Tibial artery (tissue), 4 donors: ENCODE measurements around the gene KLB.
"Not testable (repeated sequence)": the region's sequence is repeated elsewhere in the genome, so short reads cannot be mapped to it uniquely, and the experiment has no call there.

ENCODE experiments used
- DNase-seq, 2 donors: peaks; one replicate each; pipeline ENCODE4 v3.0.0-alpha.2; 2019
- H3K27ac ChIP-seq, 2 donors: fragments of 200-600 bp; sonication (generic) in 1 of 2; 1 replicate in 1 of 2; 2 replicates in 1 of 2; pipeline ENCODE4 v1.5.1; 2018 to 2019; ENCODE audit warnings: mild to moderate bottlenecking in 1 of 2
- H3K27me3 ChIP-seq, 2 donors: fragments of 200-600 bp; sonication (generic) in 1 of 2; one replicate each; pipeline versions ENCODE4 v1.5.1 to v1.6.0; 2016 to 2019
- H3K36me3 ChIP-seq, 3 donors: fragments of 200-600 bp; sonication (generic) in 2 of 3; one replicate each; pipeline ENCODE4 v1.5.1; 2016 to 2019; ENCODE audit warnings: mild to moderate bottlenecking in 2 of 3
- H3K4me1 ChIP-seq, 4 donors: fragments of 200-600 bp; sonication (generic) in 2 of 4; 1 replicate in 3 of 4; 2 replicates in 1 of 4; pipeline ENCODE4 v1.5.1; 2016 to 2019
- H3K4me3 ChIP-seq, 2 donors: fragments of 200-600 bp; sonication (generic) in 1 of 2; 1 replicate in 1 of 2; 2 replicates in 1 of 2; pipeline ENCODE4 v1.5.1; 2018 to 2019; ENCODE audit warnings: mild to moderate bottlenecking in 2 of 2
- H3K9me3 ChIP-seq, 3 donors: fragments of 200-600 bp; sonication (generic) in 1 of 3; one replicate each; pipeline ENCODE4 v1.5.1; 2016 to 2019
- intact Hi-C: fragments of 100-400 bp; cut with DNase I; formaldehyde crosslinking; loops from one replicate; pipeline ENCODE4 v1.15.0; 2023; ENCODE audit warnings: low total_unique reads
- TF ChIP-seq, protein P1 (sequence below), 2 experiments: fragments of 200-600 bp in 1 of 2; fragments of 450-650 bp in 1 of 2; IDR thresholded peaks; one replicate each; pipeline ENCODE4 v1.5.1; 2017 to 2019; ENCODE audit warnings: antibody characterized with exemption in 2 of 2, mild to moderate bottlenecking in 1 of 2, moderate library complexity in 1 of 2

Gene KLB

DNA sequence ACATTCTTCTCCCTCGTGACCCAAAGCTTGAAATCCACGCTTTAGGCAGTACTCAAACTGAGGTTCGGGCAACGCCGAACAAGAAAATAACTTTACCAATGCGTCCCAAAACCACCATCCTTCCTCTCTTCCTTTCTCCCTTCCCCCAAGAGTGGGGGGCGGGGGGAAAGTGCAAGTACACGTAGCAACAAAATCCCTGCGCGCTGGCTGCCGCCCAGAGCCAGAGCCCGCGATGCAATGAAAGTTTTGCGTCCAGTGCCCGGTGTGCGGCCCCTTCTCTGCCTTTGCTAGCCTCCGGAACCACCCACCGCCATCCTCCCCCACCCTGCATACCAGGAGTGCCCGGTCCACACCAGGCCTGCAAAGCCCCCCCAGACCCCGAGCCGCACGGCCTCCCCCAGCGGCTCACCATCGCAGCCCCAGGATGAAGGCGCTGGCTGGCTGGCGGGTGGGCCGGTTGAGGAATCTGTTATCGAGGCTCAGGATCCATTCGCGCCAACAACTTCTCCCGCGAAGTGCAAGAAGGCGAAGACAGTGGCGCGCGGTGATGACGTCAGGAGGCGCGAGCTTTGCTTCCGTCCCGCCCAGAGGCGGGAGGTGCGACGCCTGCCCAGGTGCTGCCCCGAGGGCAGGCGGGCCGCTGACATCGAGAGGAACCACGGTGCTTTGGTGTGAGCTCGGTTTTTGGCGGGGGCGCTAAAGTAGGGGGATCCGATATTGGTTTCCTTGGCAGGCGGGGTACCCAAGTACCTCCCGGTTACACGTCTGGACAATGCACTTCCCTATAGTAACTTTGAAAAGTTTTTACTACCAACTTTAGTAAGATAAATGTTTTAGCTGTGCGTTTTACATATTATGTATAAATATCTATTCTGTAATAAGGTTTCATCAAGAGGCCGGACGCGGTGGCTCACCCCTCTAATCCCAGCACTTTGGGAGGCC lies 40.6 kb upstream of the KLB start, which contains the start of gene RFC1:
RFC1 (minus strand) TSS at position 533 of the 942 bp plus-strand sequence; CDS start at position 412, 121 bp downstream.
- peaks cover 0 to 30% (median 12%) of the 10 kb centered on the region in 4 donors for H3K4me1 ChIP-seq
- TF ChIP-seq, protein P1, sequence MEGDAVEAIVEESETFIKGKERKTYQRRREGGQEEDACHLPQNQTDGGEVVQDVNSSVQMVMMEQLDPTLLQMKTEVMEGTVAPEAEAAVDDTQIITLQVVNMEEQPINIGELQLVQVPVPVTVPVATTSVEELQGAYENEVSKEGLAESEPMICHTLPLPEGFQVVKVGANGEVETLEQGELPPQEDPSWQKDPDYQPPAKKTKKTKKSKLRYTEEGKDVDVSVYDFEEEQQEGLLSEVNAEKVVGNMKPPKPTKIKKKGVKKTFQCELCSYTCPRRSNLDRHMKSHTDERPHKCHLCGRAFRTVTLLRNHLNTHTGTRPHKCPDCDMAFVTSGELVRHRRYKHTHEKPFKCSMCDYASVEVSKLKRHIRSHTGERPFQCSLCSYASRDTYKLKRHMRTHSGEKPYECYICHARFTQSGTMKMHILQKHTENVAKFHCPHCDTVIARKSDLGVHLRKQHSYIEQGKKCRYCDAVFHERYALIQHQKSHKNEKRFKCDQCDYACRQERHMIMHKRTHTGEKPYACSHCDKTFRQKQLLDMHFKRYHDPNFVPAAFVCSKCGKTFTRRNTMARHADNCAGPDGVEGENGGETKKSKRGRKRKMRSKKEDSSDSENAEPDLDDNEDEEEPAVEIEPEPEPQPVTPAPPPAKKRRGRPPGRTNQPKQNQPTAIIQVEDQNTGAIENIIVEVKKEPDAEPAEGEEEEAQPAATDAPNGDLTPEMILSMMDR (IDR thresholded peaks at IDR 0.05) = no peak
- peak; percentile 84 to 93 for DNase-seq
- H3K36me3 ChIP-seq = no peaks in the 10 kb centered on the region
- H3K27me3 ChIP-seq = no peaks in the 10 kb centered on the region
- H3K4me3 ChIP-seq = peak within 1 kb of the TSS; percentile 76 to 82
- H3K27ac ChIP-seq = peak within 1 kb of the TSS; percentile 76 to 77
- no peaks in the 10 kb centered on the region for H3K9me3 ChIP-seq
- intact Hi-C loops = no loop called here

DNA sequence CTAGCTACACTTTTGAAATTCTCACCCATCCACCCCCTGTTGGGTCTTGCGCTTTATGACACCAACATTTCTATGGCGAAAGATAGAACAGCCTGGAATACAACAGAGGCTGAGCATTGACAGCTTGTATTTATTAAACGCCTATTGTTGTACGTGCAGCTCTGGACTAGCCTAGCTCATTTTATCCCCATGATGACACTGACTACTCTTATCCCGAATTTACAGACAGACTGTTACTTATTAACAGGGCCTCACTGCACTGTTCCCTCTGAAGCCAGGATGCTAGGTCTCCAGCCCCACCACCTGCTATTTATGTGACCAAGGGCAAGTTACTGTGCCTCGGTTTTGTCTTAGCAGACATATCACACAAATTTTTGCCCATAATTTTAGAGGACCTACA lies 39.6 kb upstream of the KLB start:
- TF ChIP-seq, protein P1 (IDR thresholded peaks at IDR 0.05) = no peak
- no peaks in the 10 kb centered on the region for H3K9me3 ChIP-seq
- no peaks in the 10 kb centered on the region for H3K36me3 ChIP-seq
- no peak overlapping the region for H3K4me3 ChIP-seq
- H3K4me1 ChIP-seq = peaks cover 0 to 30% (median 12%) of the 10 kb centered on the region in 4 donors
- H3K27ac ChIP-seq = no peak overlapping the region
- intact Hi-C loops = no loop called here
- H3K27me3 ChIP-seq = no peaks in the 10 kb centered on the region
- no peak for DNase-seq

DNA sequence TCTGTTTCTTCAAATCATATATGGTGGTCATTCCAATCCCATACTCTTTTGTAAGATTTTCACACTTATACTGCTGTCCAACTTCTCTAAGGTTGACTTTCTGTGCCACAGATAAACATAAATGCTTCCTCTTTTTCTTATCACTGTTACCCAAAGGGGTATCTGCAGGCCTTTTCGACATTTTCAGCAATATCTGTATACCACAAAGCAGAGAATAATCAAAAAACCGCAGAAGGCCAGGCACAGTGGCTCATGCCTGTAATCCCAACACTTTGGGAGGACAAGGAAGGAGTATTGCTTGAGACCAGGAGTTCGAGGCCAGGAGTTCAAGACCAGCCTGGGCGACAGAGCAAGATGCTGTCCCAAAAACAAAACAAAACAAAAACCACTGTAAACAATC lies 37.4 kb upstream of the KLB start:
- TF ChIP-seq, protein P1 (IDR thresholded peaks at IDR 0.05) = no peak
- no peaks in the 10 kb centered on the region for H3K9me3 ChIP-seq
- no peak for DNase-seq
- intact Hi-C loops = no loop called here
- H3K4me1 ChIP-seq = peaks cover 0 to 17% (median 8%) of the 10 kb centered on the region in 4 donors
- H3K4me3 ChIP-seq = no peak overlapping the region
- no peak overlapping the region for H3K27ac ChIP-seq
- H3K27me3 ChIP-seq = no peaks in the 10 kb centered on the region
- H3K36me3 ChIP-seq = no peaks in the 10 kb centered on the region

DNA sequence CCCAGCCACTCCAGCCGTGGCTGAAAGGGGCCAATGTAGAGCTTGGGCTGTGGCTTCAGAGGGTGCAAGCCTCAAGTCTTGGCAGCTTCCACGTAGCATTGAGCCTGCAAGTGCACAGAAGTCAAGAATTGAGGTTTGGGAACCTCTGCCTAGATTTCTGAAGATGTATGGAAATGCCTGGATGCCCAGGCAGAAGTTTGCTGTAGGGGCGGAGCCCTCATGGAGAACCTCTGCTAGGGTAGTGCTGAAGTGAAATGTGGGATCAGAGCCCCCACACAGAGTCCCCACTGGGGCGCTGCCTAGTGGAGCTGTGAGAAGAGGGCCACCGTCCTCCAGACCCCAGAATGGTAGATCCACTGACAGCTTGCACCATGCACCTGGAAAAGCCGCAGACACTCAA lies 35.5 kb upstream of the KLB start:
- H3K36me3 ChIP-seq, H3K27me3 ChIP-seq, H3K27ac ChIP-seq, intact Hi-C loops, H3K4me3 ChIP-seq, H3K4me1 ChIP-seq, DNase-seq, H3K9me3 ChIP-seq: not testable (repeated sequence)

DNA sequence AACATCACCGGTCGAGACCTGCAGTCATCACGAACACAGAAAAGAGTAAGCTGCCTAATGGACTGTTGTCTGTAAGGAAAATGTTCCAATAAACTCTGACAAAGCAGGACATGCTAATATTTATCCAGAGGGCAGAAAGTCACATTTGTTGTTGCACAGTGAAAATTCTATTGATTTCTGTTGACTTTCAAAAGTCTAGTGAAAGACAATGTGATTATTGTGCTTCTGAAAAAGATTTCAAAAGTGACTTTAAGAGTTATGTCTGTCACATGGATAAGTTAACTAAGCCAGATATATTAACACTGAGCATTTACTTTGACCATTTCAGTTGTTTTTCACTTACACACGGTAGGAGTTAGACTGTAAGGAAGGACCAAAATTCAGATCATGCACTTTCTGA lies 31.3 kb upstream of the KLB start:
- no peaks in the 10 kb centered on the region for H3K9me3 ChIP-seq
- no peaks in the 10 kb centered on the region for H3K27me3 ChIP-seq
- intact Hi-C loops = no loop called here
- H3K4me3 ChIP-seq = no peak overlapping the region
- H3K36me3 ChIP-seq = no peaks in the 10 kb centered on the region
- DNase-seq = no peak
- H3K4me1 ChIP-seq = no peaks in the 10 kb centered on the region
- H3K27ac ChIP-seq = no peak overlapping the region
- TF ChIP-seq, protein P1 (IDR thresholded peaks at IDR 0.05) = no peak

DNA sequence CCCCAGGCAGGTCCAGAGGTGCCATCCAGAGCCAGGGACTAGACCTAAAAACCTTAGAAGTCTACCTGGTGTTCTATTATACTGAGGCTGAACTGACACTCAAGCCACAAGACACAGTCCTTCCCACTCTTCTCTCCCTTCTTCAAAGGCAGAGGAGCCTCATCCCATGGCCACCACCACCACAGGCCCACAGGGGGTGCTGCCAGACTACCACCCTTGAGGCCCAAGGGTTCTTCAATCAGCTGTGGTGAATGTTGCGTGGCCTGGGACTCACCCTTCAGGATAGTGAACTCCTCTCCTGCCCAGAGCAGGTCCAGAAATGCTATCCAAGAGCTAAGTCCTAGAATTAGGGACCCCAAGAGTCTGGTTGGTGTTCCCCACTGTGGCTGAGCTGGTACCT lies 23.0 kb upstream of the KLB start:
- TF ChIP-seq, protein P1 (IDR thresholded peaks at IDR 0.05) = no peak
- no peak overlapping the region for H3K27ac ChIP-seq
- no peak for DNase-seq
- no peaks in the 10 kb centered on the region for H3K9me3 ChIP-seq
- no peaks in the 10 kb centered on the region for H3K36me3 ChIP-seq
- intact Hi-C loops = no loop called here
- no peaks in the 10 kb centered on the region for H3K4me1 ChIP-seq
- H3K4me3 ChIP-seq = no peak overlapping the region
- peaks cover 0 to 3% of the 10 kb centered on the region in 2 donors for H3K27me3 ChIP-seq
